OCI-M2 (cell line): ENCODE data around the gene TAX1BP1.
"Not testable (repeated sequence)": the region's sequence is repeated elsewhere in the genome, so short reads cannot be mapped to it uniquely, and the experiment has no call there.

Source experiments
- DNase-seq: peaks from one replicate; lab custom pipeline; 2025; ENCODE audit not compliant: unreplicated experiment; lab: John Stamatoyannopoulos, UW

TAX1BP1 gene

DNA sequence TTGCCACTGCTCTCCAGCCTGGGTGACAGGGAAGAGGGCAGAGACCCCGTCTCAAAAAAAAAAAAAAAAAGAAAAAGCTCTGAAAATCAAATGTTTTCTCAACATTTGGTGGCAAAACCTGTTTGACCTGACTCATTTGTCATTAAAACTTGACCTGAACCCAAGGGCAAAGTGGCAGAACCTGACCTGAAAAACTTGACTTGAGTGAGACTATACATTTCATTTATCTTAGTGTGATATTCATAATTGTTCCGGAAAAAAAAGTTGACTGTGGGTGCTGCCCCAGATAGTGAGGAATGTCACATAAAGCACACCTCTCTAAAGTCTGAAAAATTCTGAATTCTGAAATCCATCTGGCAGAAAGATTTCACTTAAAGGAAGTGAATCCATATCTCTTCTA lies 2.3 kb upstream of the TAX1BP1 start:
- DNase-seq, result no peak

DNA sequence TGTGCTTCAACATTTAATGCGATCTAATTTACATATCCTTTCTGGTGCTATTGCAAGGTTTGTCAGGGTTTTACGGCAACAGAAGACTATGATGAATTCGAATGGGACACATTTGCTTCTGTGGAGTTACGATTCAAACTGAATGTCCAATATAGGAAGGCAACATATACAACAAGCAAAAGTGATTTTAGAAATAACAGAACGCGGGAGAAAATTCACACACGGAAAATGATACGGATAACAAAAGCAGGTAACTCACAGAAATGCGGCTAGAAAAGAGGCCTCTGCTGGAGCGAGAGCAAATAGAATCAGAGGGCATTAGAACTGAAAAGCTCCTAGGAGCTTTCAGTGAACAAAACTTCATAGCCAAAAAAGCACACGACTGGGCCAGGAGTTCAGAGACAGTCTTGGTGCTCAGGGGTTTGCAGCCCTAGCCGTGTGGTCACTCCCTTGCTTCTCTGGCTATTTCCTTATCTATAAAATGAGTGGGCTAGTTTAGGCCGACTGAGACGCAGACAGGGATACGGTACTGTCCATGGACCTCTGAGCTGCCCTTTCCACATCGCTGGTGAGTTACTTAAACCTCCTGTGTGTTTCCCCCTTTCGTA lies 557 bp upstream of the TAX1BP1 start:
- DNase-seq, result peak; percentile 89

DNA sequence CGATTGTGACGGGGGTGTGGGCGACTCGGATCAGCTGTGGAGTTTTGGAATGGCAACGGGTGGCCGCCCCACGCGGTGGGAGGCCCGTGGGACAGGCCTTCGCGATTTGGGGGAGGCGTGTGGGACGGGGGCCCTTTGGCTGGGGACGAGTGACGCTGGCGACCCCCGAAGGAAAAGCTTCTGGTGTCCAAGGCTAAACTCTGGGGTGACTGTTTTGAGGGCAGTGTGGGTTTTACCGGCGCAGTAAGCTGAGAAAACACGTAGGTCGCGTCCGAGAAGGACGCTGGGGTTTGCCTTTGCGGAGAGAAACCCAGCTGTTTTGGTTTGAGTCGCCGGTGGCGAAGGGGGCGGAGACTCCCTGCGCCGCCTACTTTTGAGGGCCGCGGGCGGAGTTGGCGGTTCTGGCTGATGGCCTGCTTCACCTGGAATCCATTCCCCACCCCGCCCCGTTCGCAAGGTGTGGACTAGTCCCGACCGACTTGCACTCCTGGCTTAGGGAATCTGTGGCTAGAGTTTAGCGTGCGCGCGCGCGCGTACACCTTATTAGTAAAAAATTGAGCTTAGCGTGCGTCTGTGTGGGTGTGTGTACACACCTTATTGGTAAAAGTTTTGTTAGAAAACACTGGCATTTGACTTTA lies 606 bp downstream of the TAX1BP1 start:
- DNase-seq, result no peak

DNA sequence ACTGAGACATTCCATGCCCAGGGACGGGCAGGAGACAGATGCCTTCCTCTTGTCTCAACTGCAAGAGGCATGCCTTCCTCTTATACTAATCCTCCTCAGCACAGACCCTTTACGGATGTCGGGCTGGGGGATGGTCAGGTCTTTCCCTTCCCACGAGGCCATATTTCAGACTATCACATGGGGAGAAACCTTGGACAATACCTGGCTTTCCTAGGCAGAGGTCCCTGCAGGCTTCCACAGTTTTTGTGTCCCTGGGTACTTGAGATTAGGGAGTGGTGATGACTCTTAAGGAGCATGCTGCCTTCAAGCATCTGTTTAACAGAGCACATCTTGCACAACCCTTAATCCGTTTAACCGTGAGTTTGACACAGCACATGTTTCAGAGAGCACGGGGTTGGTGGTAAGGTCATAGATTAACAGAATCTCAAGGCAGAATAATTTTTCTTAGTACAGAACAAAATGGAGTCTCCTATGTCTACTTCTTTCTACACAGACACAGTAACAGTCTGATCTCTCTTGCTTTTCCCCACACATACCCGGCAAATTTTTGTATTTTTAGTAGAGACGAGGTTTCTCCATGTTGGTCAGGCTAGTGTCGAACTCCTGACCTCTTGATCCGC lies 2.2 kb downstream of the TAX1BP1 start:
- not testable (repeated sequence) for DNase-seq

DNA sequence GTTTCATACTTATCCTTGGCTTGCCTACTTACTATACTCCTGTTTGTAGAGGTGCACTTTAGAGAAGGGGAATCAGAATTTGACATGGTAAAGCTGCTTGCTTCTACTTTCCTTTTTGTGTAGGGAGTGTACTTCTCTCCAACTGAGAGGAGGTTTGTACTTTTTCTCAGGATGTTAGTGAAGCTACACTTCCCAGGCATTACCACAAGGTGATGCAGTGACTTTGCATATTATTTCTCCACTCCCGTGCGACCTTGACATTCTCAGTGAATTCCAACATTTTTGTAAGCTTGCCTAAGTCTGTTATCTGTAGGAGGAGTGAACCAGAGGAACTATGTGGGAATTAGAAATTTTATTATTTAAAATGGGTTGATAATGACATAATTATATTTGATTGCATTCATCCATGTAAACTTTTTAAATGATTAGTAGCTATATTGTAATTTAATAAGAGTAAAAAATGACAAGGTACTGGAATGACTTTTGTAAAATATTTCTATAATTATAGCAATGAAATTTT lies 5.2 kb downstream of the TAX1BP1 start:
- no peak for DNase-seq

DNA sequence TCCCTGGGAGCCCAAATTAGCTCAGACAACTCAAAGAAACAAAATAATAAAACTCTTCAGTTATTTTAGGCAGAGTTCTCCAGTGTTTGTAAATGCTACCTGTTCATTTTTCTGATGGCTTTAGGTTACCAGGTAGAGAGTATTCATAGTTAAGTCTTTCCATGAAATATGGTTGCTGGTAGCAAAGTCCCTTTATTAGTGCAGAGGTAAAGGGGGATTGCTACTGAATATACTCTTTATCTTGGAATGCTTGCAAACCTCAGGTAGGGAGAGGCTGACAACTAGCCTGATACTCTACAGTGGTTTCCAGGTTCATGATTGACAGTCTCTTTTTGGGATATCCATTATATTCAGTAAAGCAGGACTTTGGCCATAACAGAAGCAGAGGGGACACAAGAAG lies 6.5 kb downstream of the TAX1BP1 start:
- DNase-seq, result no peak

DNA sequence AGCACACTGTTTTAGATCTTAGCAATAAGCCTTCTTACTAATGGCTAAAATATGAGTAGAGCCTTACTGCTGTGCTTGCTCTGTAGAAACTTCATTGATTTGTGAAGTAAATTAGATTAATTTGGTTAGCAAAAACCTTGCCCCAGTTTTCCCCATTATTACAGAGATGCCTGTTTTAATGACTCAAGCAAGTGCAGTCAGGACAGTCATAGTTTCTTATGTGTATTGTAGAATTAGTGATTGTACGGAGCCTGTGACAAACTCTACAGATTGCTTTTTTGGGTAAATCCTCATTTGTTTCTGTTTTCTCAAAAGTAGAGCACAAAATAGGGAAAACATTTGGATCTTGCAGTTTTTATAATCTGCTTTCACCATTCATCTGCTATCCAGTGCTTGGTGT lies 7.0 kb downstream of the TAX1BP1 start:
- no peak for DNase-seq

DNA sequence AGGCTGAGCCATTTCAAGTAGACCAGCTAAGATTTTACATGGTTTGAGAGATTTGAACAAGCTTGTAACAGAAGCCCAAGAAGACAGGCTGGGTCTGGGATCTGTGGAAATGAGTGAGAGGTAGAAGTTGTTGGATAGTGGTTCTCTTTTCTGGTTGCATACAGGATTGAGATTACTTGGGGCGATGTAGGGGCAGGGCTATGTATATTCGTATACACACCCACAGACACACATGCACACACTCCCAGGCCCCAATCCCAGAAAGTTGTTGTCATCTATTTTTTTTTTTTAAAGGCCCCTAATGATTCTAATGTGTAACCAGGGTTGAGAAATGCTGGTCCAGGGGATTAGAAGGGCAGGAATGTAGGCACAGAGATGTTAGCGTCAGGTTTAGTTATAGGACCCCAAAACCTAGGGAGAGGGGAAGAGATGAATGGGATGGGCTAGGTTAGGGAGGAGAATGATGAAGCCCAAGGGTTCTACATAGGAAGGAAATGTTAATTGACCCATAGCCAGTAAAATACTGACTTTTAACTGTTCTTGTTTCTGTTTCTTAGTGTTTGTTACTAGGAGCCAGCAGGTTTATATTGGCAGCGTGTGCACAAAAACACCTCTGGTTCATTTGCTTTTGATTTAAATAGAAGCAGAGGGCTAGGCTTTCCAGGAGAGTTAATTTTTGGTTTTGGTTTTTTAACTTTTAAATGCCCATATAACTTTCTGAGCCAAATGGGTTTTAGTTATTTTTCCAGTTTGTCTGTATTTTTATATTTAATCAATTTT lies 7.8 kb downstream of the TAX1BP1 start:
- DNase-seq, result no peak

DNA sequence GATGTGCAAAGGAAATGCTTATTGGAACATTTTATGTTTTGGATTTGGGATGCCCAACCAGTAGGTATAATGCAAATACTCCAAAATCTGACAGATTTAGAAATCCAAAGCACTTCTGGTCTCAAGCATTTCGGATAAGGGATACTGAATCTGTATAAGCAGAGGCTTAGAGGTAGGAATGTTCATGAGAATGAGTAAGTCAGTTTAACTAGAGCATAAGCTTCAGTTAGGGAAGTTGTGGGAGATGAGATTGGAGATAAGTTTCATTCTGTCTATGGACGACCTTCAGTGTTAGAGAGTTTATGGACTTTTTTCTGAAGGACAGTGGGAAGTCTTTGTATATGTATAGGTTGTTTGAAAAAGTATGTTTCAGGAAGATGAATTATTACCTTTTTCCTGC lies 10.4 kb downstream of the TAX1BP1 start:
- DNase-seq, result no peak

DNA sequence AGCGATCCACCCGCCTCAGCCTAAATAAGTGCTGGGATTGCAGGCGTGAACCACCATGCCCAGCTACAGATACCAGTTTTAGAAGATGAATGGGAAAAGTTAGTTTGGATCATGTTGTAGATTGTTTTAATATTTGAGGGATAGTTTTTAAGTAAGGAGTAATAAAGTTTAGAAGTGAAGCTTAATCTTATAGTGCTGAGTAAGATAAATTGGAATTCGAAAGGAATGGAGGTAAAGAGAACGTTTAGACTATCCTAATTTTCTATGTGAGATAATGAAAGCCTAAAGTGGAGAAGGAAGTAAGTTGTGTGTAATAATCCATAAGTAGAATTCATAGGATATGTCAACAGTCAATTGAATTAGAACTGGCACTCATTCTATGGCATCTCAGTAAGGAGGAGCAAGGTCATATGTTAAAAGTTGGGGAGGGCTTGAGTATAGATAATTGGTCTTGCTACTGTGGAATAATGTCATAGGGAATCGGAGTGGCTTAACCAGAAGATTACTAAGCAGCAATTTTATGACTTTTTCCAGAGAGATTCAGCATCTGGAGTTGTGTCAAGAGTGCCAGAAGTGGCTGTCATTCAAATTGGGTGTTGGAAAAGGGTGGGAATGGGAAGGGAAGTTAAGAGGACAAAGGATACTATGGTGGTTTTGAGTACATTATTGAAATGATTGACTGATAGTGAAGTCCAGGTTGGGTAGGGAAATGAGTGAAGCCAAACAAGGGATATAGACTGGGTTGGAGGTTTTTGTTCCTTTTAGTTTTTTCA lies 12.1 kb downstream of the TAX1BP1 start:
- no peak for DNase-seq

DNA sequence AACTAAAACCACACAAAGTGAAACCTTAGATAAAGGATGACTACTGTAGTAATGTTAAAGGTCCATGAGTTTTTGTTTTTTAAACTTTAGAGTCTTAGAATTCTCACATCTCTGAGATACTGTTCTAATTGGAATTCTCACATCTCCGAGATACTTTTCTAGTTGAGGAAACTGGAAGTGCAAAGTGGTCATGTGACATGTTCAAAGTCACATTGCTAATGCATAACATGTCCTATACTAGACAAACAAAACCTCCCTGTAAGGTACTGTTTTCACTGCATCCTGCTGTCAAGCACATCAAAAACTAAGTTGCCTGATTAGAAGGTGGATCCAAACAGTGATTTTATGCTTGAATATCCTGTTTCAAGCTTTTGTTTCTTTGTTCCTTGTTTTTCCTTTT lies 13.9 kb downstream of the TAX1BP1 start:
- DNase-seq, result no peak

DNA sequence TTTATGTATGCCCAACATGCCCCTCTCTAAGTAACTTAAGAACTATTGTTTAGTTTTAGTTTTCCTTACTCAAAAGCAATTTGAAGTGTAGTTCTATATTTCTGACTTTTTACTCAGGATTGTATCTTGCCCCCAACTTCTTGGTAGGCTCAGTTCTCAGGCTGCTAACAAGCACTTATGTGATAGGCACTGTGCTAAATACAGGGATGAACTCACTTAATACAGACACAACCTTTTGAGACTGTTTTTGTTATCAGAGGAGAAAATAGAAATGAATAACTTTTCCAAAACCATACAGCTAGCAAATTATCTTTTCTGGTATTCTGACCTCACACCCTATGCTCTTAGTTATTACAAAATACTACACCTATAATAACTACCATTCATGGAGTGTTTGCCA lies 16.3 kb downstream of the TAX1BP1 start:
- DNase-seq, result no peak

DNA sequence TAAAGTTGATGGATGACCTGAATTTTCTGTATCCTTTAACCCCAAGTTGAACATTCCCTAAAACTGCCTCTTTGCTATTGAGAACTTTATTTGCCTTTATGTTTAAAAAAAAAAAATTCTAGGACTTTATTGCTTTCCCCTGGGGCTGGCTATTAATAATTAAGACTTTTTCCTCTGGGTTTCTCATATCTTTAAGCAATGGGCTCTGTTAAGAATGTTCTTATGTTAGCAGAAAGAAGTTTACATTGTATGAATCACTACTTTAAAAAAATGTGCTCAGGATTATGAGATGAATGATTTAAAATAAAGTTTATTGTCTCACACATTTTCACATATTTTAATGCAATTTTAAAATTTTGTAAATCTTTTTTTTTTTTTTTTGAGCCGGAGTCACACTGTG lies 19.5 kb downstream of the TAX1BP1 start:
- DNase-seq, result no peak

DNA sequence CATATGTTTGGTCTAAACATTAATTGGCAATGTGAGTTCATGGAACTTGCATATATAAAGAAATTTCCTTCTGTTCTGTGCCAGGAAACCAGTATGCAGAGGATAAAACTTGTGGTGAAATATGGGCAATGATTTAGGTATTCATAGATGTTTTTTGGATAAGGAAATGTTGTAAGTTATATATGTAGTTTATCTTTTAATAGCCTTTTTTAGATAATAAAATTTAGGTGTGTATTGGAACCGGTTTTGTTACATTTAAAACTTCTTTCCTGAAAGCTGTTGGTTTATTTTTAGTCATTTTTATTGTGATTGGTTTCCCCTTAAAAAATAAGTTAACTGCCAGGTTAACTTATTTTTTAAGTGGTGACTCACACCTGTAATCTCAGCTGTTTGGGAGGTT lies 22.1 kb downstream of the TAX1BP1 start:
- DNase-seq, result no peak

DNA sequence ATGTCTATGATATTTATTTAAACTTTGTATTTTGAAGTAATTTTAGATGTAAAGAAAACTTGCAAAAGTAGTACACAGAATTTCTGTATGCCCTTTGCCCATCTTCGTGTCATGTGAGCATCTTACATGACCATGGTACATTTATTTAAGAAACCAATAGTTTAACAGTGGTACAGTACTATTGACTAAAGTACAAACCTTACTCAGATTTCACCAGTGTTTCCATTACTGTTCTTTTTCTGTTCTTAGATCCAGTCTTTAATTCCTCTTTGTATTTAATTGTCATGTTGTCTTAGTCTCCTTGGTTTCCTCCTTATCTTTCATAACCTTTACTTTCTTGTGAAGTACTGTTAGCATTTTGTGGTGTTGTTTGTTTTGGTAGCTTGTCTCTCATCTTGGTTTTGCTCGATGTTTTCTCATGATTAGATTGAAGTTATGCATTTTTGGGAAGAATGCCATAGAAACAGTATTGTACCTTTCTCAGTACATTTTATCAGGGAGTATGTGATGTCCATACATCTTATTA lies 24.1 kb downstream of the TAX1BP1 start:
- DNase-seq, result no peak

DNA sequence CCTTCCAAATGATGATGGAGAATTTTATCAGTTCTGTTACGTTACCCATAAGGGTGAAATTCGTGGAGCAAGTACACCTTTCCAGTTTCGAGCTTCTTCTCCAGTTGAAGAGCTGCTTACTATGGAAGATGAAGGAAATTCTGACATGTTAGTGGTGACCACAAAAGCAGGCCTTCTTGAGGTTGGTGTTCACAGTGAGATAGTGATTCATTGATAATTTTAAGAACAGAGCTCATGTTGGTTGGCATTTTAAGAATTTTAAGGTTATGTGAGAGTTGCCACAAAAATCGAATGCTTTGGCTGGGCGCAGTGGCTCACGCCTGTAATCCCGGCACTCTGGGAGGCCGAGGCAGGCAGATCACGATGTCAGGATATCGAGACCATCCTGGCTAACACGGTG lies 25.9 kb downstream of the TAX1BP1 start:
- DNase-seq, result no peak

DNA sequence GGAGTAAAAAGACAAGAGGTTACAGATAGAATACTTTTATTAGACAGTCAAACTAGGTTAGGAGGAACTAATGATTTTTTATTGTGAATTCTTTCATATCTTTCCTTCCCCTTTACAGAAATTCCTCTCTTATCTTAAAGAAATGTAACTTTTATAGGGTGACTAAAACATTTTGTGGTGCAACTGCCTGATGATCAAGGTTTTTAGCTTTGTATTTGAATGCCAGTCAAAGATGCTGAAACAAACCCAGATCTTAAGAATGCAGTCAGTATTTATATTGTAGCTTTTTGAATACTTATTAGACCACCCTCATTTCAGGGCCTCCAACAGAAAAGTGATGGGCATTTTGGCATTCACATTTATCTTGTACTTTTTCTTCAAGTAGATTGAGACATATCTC lies 27.4 kb downstream of the TAX1BP1 start:
- no peak for DNase-seq

DNA sequence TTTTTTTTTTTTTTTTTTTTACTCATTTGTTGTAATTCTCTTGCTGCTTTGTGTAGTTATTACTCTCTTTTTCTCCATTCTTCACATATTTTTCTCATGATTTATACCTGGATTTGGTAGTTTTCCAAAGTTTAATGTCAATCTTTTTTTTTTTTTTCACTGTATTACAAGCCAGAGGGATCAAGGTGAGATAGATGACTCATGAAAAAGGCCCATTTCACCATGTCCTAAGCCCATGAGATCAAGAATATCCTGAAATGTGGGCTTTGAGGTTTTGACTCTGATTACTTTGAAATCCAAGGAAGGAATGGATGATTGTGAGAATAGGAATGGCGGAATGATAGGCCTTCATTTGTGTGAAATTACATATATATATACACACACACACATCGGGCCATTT lies 31.1 kb downstream of the TAX1BP1 start:
- DNase-seq, result no peak

DNA sequence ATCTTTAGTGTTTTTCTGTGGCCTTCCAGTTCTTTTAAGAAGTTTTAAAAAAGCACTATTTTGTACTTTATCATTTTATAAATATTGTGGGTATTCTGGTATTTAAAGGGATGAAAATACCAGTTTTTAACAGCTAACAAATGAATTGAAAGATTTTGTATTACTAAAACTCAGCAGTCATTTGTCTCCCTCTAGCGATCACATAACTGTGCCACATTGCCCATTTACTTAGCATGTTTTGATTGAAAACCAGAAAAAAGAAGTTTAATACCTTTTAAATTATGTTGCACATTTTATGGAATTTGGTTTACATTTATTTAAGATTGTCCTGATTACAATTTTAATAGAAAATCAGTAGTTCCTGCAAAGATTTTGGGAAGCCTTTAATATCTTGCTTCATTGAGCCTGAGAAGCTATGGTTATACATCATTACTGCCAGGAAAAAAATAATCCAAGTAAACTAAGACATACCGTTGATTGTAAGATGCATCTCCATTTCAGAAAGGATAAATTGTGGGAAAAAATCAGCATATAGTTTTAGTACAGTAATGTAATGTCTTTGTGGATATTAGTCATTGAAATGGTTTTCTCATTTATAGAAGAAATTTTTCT lies 34.9 kb downstream of the TAX1BP1 start:
- DNase-seq, result no peak

DNA sequence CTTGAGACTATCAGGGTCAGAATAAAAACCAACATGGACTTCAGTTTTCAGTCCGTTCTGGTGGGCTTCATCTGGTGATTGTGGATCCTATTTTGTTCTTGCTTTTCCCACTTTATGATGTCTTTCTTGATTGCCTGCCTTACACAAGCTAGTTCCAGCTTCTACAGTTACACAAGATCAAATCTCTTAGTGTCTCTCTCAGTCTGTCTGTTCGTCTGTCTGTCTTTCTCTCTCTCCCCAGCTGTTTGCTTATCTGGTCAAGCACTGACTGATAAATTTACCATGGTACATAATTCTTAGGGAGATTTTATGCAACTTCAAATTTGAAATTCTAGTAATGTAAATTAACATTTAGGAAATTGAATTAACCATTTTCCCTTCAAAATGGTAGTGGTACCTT lies 35.8 kb downstream of the TAX1BP1 start:
- DNase-seq, result no peak
